ENCODE results near the gene ILDR2. TPM values are rescaled to one million over a fixed set of nuclear protein-coding genes. Genes with fewer than 3 reads are reported as not detected.

The ILDR2 gene
- total RNA-seq, 2 donors from 2014 or later: 1.00 to 1.4 TPM

GRCh38 chr1:166999500-167000055 is 24.2 kb upstream of the ILDR2 start:
- Mint-ChIP-seq H3K27me3 (ENCODE audit: insufficient read depth) (peaks cover 2% of the 10 kb centered on the region), H3K27ac (no peak overlapping the region), H3K36me3 (ENCODE audit: low read depth) (no peaks in the 10 kb centered on the region), H3K9me3 (no peaks in the 10 kb centered on the region), H3K4me3 (no peak overlapping the region), H3K4me1 (no peaks in the 10 kb centered on the region)
- Histone ChIP-seq H3K4me1 (ENCODE audit: control insufficient read depth, insufficient read depth, low read length) (no peaks in the 10 kb centered on the region), H3K9me3 (ENCODE audit: control insufficient read depth, low read length) (no peaks in the 10 kb centered on the region), H3K4me3 (ENCODE audit: low read length) (no peak overlapping the region), H3K36me3 (ENCODE audit: control insufficient read depth, insufficient read depth, low read length) (no peaks in the 10 kb centered on the region), H3K9ac (ENCODE audit: extremely low read depth, low read length, poor library complexity, severe bottlenecking) (no peak overlapping the region), H3K27me3 (ENCODE audit: control insufficient read depth, insufficient read depth, low read length, poor library complexity, severe bottlenecking) (no peaks in the 10 kb centered on the region), H3K27ac (ENCODE audit: low read depth, low read length) (no peak overlapping the region)
- WGBS, 2 experiments (ENCODE audit: insufficient coverage in 1 of 2, insufficient read length in 1 of 2): 61 to 67% methylated on average over 3 of the region's 3 CpGs
- no peak for DNase-seq
- TF ChIP-seq CTCF (conservative IDR thresholded peaks at IDR 0.05): no peak

- no peak overlapping the region for H3K9ac ChIP-seq (ENCODE audit: extremely low read depth, low read length, poor library complexity, severe bottlenecking)
- TF ChIP-seq CTCF (conservative IDR thresholded peaks at IDR 0.05): no peak
- no peak overlapping the region for H3K4me3 ChIP-seq (ENCODE audit: low read length)
- H3K36me3 Mint-ChIP-seq (ENCODE audit: low read depth): no peaks in the 10 kb centered on the region
- no peak overlapping the region for H3K27ac ChIP-seq (ENCODE audit: low read depth, low read length)
- no peaks in the 10 kb centered on the region for H3K27me3 ChIP-seq (ENCODE audit: control insufficient read depth, insufficient read depth, low read length, poor library complexity, severe bottlenecking)
- H3K27me3 Mint-ChIP-seq (ENCODE audit: insufficient read depth): peaks cover 2% of the 10 kb centered on the region
- no peak overlapping the region for H3K4me3 Mint-ChIP-seq
- DNase-seq: no peak
- WGBS, 2 experiments (ENCODE audit: insufficient coverage in 1 of 2, insufficient read length in 1 of 2): 92% methylated on average over 1 of the region's 1 CpG; no CpG with 5 or more reads in 1 of the 2 experiments
- H3K9me3 Mint-ChIP-seq: no peaks in the 10 kb centered on the region
- no peak overlapping the region for H3K27ac Mint-ChIP-seq
- no peaks in the 10 kb centered on the region for H3K4me1 ChIP-seq (ENCODE audit: control insufficient read depth, insufficient read depth, low read length)
- no peaks in the 10 kb centered on the region for H3K36me3 ChIP-seq (ENCODE audit: control insufficient read depth, insufficient read depth, low read length)
- H3K4me1 Mint-ChIP-seq: no peaks in the 10 kb centered on the region
- no peaks in the 10 kb centered on the region for H3K9me3 ChIP-seq (ENCODE audit: control insufficient read depth, low read length)
These were observed 23.7 kb upstream of the ILDR2 start for GRCh38 chr1:166999075-166999474.

- 95 to 96% methylated on average over 38 to 45 of the region's 45 CpGs for WGBS, 2 experiments (ENCODE audit: insufficient coverage in 1 of 2, insufficient read length in 1 of 2)
- H3K4me3 ChIP-seq (ENCODE audit: low read length): no peak within 1 kb of the TSS
- TF ChIP-seq CTCF (conservative IDR thresholded peaks at IDR 0.05): no peak
- peaks cover 8% of the 10 kb centered on the region for H3K27me3 Mint-ChIP-seq (ENCODE audit: insufficient read depth)
- H3K27me3 ChIP-seq (ENCODE audit: control insufficient read depth, insufficient read depth, low read length, poor library complexity, severe bottlenecking): no peaks in the 10 kb centered on the region
- H3K9ac ChIP-seq (ENCODE audit: extremely low read depth, low read length, poor library complexity, severe bottlenecking): no peak within 1 kb of the TSS
- no peaks in the 10 kb centered on the region for H3K36me3 Mint-ChIP-seq (ENCODE audit: low read depth)
- no peaks in the 10 kb centered on the region for H3K9me3 ChIP-seq (ENCODE audit: control insufficient read depth, low read length)
- H3K4me3 Mint-ChIP-seq: no peak within 1 kb of the TSS
- no peak for DNase-seq
- H3K4me1 ChIP-seq (ENCODE audit: control insufficient read depth, insufficient read depth, low read length): no peaks in the 10 kb centered on the region
- no peaks in the 10 kb centered on the region for H3K4me1 Mint-ChIP-seq
- H3K27ac ChIP-seq (ENCODE audit: low read depth, low read length): no peak within 1 kb of the TSS
- no peaks in the 10 kb centered on the region for H3K9me3 Mint-ChIP-seq
- no peak within 1 kb of the TSS for H3K27ac Mint-ChIP-seq
- no peaks in the 10 kb centered on the region for H3K36me3 ChIP-seq (ENCODE audit: control insufficient read depth, insufficient read depth, low read length)
These were observed 13.7 kb upstream of the ILDR2 start, which contains the start of gene MAEL for GRCh38 chr1:166988974-166989515. Gene MAEL (plus strand): TSS chr1:166989280. CDS start chr1:166989353, 73 bp downstream.
